WI38 (cell line): ENCODE data around the gene CACNA2D1.

Experiments used
- H3K4me3 ChIP-seq: 2 replicates; pipeline ENCODE4 v1.5.1; 2011; ENCODE audit warnings: low read depth, mild to moderate bottlenecking, control low read depth, low read length
- CTCF ChIP-seq: IDR thresholded peaks from 2 replicates; pipeline ENCODE4 v1.5.1; 2012; ENCODE audit warnings: low read depth, mild to moderate bottlenecking, control low read depth, low read length

CACNA2D1 gene

DNA sequence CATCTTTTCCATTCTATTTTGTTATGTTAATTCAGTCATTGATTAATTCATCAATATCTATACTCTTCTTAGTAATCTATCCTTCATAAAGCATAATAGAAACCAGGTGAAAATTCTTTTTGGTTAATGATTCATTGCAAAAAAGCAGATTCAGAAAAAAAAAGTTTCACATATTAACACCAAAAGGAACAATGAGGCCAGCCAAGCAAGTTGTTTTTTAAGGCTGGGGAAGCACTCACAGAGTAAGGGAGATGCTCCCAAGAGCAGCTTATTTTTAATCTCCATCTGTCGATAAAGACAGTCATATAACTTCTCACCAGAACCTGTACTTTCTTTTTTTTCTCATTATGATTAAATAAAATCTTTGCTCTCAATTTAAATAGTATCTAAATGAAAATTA lies 95.8 kb downstream of the CACNA2D1 start:
- TF ChIP-seq CTCF, result no peak
- no peak overlapping the region for H3K4me3 ChIP-seq

GRCh38 chr7:82345886-82346285 lies 97.7 kb downstream of the CACNA2D1 start:
- no peak for TF ChIP-seq CTCF
- H3K4me3 ChIP-seq, result no peak overlapping the region

DNA sequence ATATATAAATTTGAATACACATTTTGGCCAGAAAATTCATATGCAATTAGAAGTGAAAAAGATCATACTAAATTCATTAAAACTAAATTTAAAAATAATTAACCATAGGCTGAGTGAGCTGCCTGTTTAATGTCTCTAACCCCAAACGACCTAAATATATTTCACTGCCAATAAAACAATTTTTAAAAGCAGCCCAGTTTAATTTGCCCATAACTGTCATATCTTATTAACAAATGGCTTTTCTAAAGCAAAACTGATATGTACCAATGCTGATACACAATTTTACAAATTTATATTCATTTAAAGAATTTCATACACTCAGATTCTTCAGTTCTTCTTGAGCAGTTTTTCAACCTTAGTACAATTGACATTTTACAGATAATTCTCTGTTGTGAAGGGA lies 99.9 kb downstream of the CACNA2D1 start:
- TF ChIP-seq CTCF, result no peak
- no peak overlapping the region for H3K4me3 ChIP-seq

DNA sequence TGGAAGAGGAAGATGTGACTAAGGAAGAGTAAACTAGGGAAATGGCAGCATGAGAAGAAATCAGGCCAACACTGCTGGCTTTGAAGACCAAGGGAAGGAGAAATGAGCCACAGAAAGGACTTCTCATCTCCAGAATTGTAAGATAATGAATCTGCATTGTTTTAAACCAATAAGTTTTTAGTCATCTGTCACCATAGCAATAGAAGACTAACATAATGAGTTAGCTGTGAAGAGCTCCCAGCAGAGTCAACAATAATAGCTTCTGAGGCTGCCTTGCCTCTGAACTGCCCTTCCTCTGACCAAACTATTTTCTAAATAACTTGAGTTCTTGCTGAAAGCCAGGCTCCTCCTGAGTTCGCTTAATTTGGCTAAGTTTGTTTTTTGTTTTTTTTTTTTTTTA lies 103.6 kb downstream of the CACNA2D1 start:
- H3K4me3 ChIP-seq, result no peak overlapping the region
- no peak for TF ChIP-seq CTCF

- no peak for TF ChIP-seq CTCF
- no peak overlapping the region for H3K4me3 ChIP-seq
Measured at GRCh38 chr7:82335927-82336326, 107.7 kb downstream of the CACNA2D1 start.

- TF ChIP-seq CTCF, result no peak
- no peak overlapping the region for H3K4me3 ChIP-seq
Measured at GRCh38 chr7:82335001-82335400, 108.6 kb downstream of the CACNA2D1 start.

- no peak for TF ChIP-seq CTCF
- H3K4me3 ChIP-seq, result no peak overlapping the region
Measured at GRCh38 chr7:82331234-82331633, 112.3 kb downstream of the CACNA2D1 start.
